HL-60 (cell line): ENCODE data around the gene WDR35.

Experiments
- CTCF ChIP-seq: IDR thresholded peaks from one replicate; pipeline ENCODE4 v1.5.1; 2011; ENCODE audit warnings: low read length, control low read depth, inconsistent platforms; ENCODE audit not compliant: insufficient read depth
- POLR2AphosphoS5 ChIP-seq: IDR thresholded peaks from 2 replicates; pipeline ENCODE4 v1.6.1; 2012; ENCODE audit warnings: low read depth

DNA sequence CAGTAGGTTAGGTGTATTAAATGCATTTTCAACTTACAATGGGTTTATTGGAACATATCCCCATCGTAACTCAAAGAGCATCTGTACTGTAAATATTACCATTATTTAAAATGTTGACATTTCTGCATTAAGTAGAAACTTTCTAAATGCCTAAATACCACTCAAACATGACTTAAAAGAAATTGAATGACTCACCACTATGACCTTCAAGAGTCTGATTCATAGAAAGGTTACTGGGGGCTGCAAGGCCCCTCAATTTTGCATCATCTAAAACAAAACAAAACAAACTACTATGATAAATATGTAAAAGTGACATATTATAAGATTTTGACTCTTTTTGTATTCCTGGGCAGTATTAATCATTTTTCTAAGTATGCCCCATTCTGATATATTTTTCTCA lies 7.6 kb downstream of the WDR35 start:
- TF ChIP-seq CTCF = no peak
- TF ChIP-seq POLR2AphosphoS5 = no peak
